Skeletal muscle tissue (tissue), 4 donors: ENCODE measurements around the gene SOX5. TPM values are rescaled to one million over a fixed set of nuclear protein-coding genes. Genes with fewer than 3 reads are reported as not detected.

ENCODE experiments used
- H3K27ac ChIP-seq: one replicate; pipeline ENCODE4 v1.7.0; 2013; ENCODE audit warnings: mild to moderate bottlenecking, low read depth, low read length, inconsistent platforms
- H3K27me3 ChIP-seq, 3 donors: one replicate each; pipeline ENCODE4 v1.7.0; 2013; ENCODE audit warnings: low read length in 3 of 3; ENCODE audit not compliant: control insufficient read depth in 3 of 3, insufficient read depth in 3 of 3
- H3K36me3 ChIP-seq, 3 donors: one replicate each; pipeline ENCODE4 v1.7.0; 2013; ENCODE audit warnings: low read length in 3 of 3; ENCODE audit not compliant: control insufficient read depth in 3 of 3, insufficient read depth in 3 of 3
- H3K4me1 ChIP-seq, 3 donors: one replicate each; pipeline ENCODE4 v1.7.0; 2013; ENCODE audit warnings: low read length in 3 of 3, mild to moderate bottlenecking in 3 of 3; ENCODE audit not compliant: control insufficient read depth in 3 of 3, insufficient read depth in 3 of 3
- H3K4me3 ChIP-seq, 3 donors: one replicate each; pipeline ENCODE4 v1.7.0; 2013; ENCODE audit warnings: low read length in 3 of 3
- H3K9ac ChIP-seq, 3 donors: one replicate each; pipeline ENCODE4 v1.7.0; 2013; ENCODE audit warnings: low read length in 3 of 3, mild to moderate bottlenecking in 3 of 3, moderate library complexity in 2 of 3, low read depth in 1 of 3
- H3K9me3 ChIP-seq, 3 donors: one replicate each; pipeline ENCODE4 v1.7.0; 2013; ENCODE audit warnings: low read length in 3 of 3; ENCODE audit not compliant: control insufficient read depth in 3 of 3
- total RNA-seq: library from RNA; depleted of rRNA; stranded (reverse); fragments of >200 nt; gene quantifications from one replicate; pipeline ENCODE4 v1.2.3, GENCODE V29; 2014
- donor health status: Osteomylitis.

The SOX5 gene
- total RNA-seq, 1 donor from 2014 or later: 6.3 TPM

GRCh38 chr12:23618718-23619117 is 330.8 kb downstream of the SOX5 start:
- Histone ChIP-seq H3K9me3 (no peaks in the 10 kb centered on the region), H3K4me3 (no peak overlapping the region)

GRCh38 chr12:23617749-23618148 is 331.7 kb downstream of the SOX5 start:
- Histone ChIP-seq H3K4me3 (no peak overlapping the region), H3K36me3 (no peaks in the 10 kb centered on the region), H3K4me1 (no peaks in the 10 kb centered on the region), H3K9ac (no peak overlapping the region), H3K27ac (no peak overlapping the region), H3K9me3 (no peaks in the 10 kb centered on the region), H3K27me3 (no peaks in the 10 kb centered on the region)

More at GRCh38 chr12:23618718-23619117, 330.8 kb downstream of the SOX5 start:
- H3K27ac ChIP-seq: no peak overlapping the region
- H3K27me3 ChIP-seq: no peaks in the 10 kb centered on the region
- no peak overlapping the region for H3K9ac ChIP-seq
- no peaks in the 10 kb centered on the region for H3K36me3 ChIP-seq
- no peaks in the 10 kb centered on the region for H3K4me1 ChIP-seq

- Histone ChIP-seq H3K4me1 (no peaks in the 10 kb centered on the region), H3K9ac (no peak overlapping the region), H3K36me3 (no peaks in the 10 kb centered on the region), H3K27ac (no peak overlapping the region), H3K4me3 (no peak overlapping the region), H3K27me3 (no peaks in the 10 kb centered on the region), H3K9me3 (no peaks in the 10 kb centered on the region)
Observed at GRCh38 chr12:23614280-23614679, 335.2 kb downstream of the SOX5 start.

GRCh38 chr12:23611320-23611719 is 338.1 kb downstream of the SOX5 start:
- Histone ChIP-seq H3K9me3 (no peaks in the 10 kb centered on the region), H3K4me1 (no peaks in the 10 kb centered on the region), H3K36me3 (no peaks in the 10 kb centered on the region), H3K4me3 (no peak overlapping the region), H3K9ac (no peak overlapping the region), H3K27ac (no peak overlapping the region), H3K27me3 (no peaks in the 10 kb centered on the region)

- no peak overlapping the region for H3K27ac ChIP-seq
Observed at GRCh38 chr12:23600919-23601318, 348.6 kb downstream of the SOX5 start.

GRCh38 chr12:23596568-23596967 is 352.9 kb downstream of the SOX5 start:
- H3K4me1 ChIP-seq: no peaks in the 10 kb centered on the region
- no peaks in the 10 kb centered on the region for H3K27me3 ChIP-seq
- no peak overlapping the region for H3K27ac ChIP-seq
- no peak overlapping the region for H3K4me3 ChIP-seq
- no peaks in the 10 kb centered on the region for H3K9me3 ChIP-seq
- H3K36me3 ChIP-seq: no peaks in the 10 kb centered on the region
- no peak overlapping the region for H3K9ac ChIP-seq

More at GRCh38 chr12:23600919-23601318, 348.6 kb downstream of the SOX5 start:
- Histone ChIP-seq H3K9ac (no peak overlapping the region), H3K36me3 (no peaks in the 10 kb centered on the region), H3K4me3 (no peak overlapping the region), H3K9me3 (no peaks in the 10 kb centered on the region), H3K27me3 (no peaks in the 10 kb centered on the region), H3K4me1 (no peaks in the 10 kb centered on the region)

- H3K27ac ChIP-seq: no peak overlapping the region
- no peaks in the 10 kb centered on the region for H3K36me3 ChIP-seq
- no peaks in the 10 kb centered on the region for H3K27me3 ChIP-seq
- H3K9ac ChIP-seq: no peak overlapping the region
- H3K9me3 ChIP-seq: no peaks in the 10 kb centered on the region
- H3K4me3 ChIP-seq: no peak overlapping the region
- H3K4me1 ChIP-seq: no peaks in the 10 kb centered on the region
Observed at GRCh38 chr12:23587833-23588559, 361.5 kb downstream of the SOX5 start.

GRCh38 chr12:23585782-23586163 is 363.7 kb downstream of the SOX5 start:
- Histone ChIP-seq H3K27me3 (no peaks in the 10 kb centered on the region), H3K4me1 (no peaks in the 10 kb centered on the region), H3K4me3 (no peak overlapping the region), H3K36me3 (no peaks in the 10 kb centered on the region), H3K27ac (no peak overlapping the region), H3K9me3 (no peaks in the 10 kb centered on the region), H3K9ac (no peak overlapping the region)

- H3K27me3 ChIP-seq: no peaks in the 10 kb centered on the region
- no peaks in the 10 kb centered on the region for H3K9me3 ChIP-seq
- no peaks in the 10 kb centered on the region for H3K36me3 ChIP-seq
- H3K9ac ChIP-seq: no peak overlapping the region
- H3K4me1 ChIP-seq: no peaks in the 10 kb centered on the region
- H3K27ac ChIP-seq: no peak overlapping the region
- H3K4me3 ChIP-seq: no peak overlapping the region
Observed at GRCh38 chr12:23585156-23585781, 364.2 kb downstream of the SOX5 start.

- H3K4me3 ChIP-seq: no peak overlapping the region
- H3K27ac ChIP-seq: no peak overlapping the region
- no peak overlapping the region for H3K9ac ChIP-seq
- no peaks in the 10 kb centered on the region for H3K4me1 ChIP-seq
- no peaks in the 10 kb centered on the region for H3K36me3 ChIP-seq
- H3K9me3 ChIP-seq: no peaks in the 10 kb centered on the region
- no peaks in the 10 kb centered on the region for H3K27me3 ChIP-seq
Observed at GRCh38 chr12:23581913-23582312, 367.6 kb downstream of the SOX5 start.
